GM12878 (cell line): Measurements from ENCODE around the gene MRPL57. TPM values are rescaled to one million over a fixed set of nuclear protein-coding genes. Genes with fewer than 3 reads are reported as not detected.
"Not testable (repeated sequence)": the region's sequence is repeated elsewhere in the genome, so short reads cannot be mapped to it uniquely, and the experiment has no call there.

Source experiments
- ATAC-seq: fragments of 200-7000 bp; cut with Tn5 transposase; 3 replicates; pipeline ENCODE4 v1.9.1; 2020; ENCODE audit warnings: mild to moderate bottlenecking, moderate library complexity
- BruUV-seq: library from RNA; stranded (reverse); fragments of 400-500 nt; replicated peaks from 2 replicates; lab custom pipeline; 2021; lab: Mats Ljungman, UMichigan
- CTCF ChIA-PET: fragments of 300-600 bp; sonication (Branson Sonifier 250); formaldehyde crosslinking; extraction: SDS; loops from one replicate; lab custom pipeline; 2021; ENCODE audit warnings: inconsistent platforms; lab: Yijun Ruan, JAX
- POLR2A ChIA-PET: fragments of 350-600 bp; formaldehyde crosslinking; extraction: SDS; loops from one replicate; lab custom pipeline; 2021; ENCODE audit warnings: inconsistent platforms; lab: Charles Lee
- RAD21 ChIA-PET: fragments of 300-600 bp; sonication (Branson Sonifier 250); formaldehyde crosslinking; loops from one replicate; lab custom pipeline; 2023; ENCODE audit warnings: antibody characterized with exemption; ENCODE audit not compliant: unreplicated experiment; lab: Charles Lee
- SMC1A ChIA-PET: fragments of 300-600 bp; sonication (Branson Sonifier 250); formaldehyde crosslinking; loops from one replicate; lab custom pipeline; 2023; ENCODE audit not compliant: unreplicated experiment, uncharacterized antibody; lab: Charles Lee
- DNase-seq: peaks from one replicate; pipeline ENCODE4 v3.0.0-alpha.2; 2011; ENCODE audit warnings: low read depth, low spot score
- FAIRE-seq: peaks from 3 replicates; lab custom pipeline; 2011; peaks lifted over from hg19 to GRCh38; lab: Jason Lieb, UNC
- H2AFZ ChIP-seq: 2 replicates; pipeline ENCODE4 v1.6.0; 2011; ENCODE audit warnings: low read depth, low read length, control low read depth; ENCODE audit not compliant: control insufficient read depth
- H3K27ac ChIP-seq: 2 replicates; pipeline ENCODE4 v1.5.1; 2011; ENCODE audit warnings: control low read depth; ENCODE audit not compliant: control insufficient read depth, insufficient read depth
- H3K27me3 ChIP-seq, 2 experiments: replicated peaks in 1 of 2; 2 replicates each; pipeline versions ENCODE4 v1.6.0 to v1.6.1; 2011; ENCODE audit warnings: low read length in 1 of 2; ENCODE audit not compliant: control insufficient read depth in 2 of 2, insufficient read depth in 2 of 2
- H3K36me3 ChIP-seq, 2 experiments: 2 replicates each; pipeline ENCODE4 v1.5.1; 2011; ENCODE audit warnings: low read length in 1 of 2; ENCODE audit not compliant: control insufficient read depth in 2 of 2, insufficient read depth in 2 of 2
- H3K4me1 ChIP-seq: 2 replicates; pipeline ENCODE4 v1.6.1; 2011; ENCODE audit warnings: mild to moderate bottlenecking, low read length, moderate library complexity, mixed read lengths; ENCODE audit not compliant: control insufficient read depth, insufficient read depth
- H3K4me2 ChIP-seq: 2 replicates; pipeline ENCODE4 v1.6.0; 2011; ENCODE audit warnings: control low read depth; ENCODE audit not compliant: control insufficient read depth, insufficient read depth
- H3K4me3 ChIP-seq: fragments of 200-600 bp; sonication (generic); 2 replicates; pipeline ENCODE4 v1.5.1; 2016
- H3K79me2 ChIP-seq: 2 replicates; pipeline ENCODE4 v1.6.0; 2011; ENCODE audit warnings: low read length; ENCODE audit not compliant: control insufficient read depth, insufficient read depth
- H3K9ac ChIP-seq: 2 replicates; pipeline ENCODE4 v1.8.0; 2011; ENCODE audit warnings: low read length, control low read depth, mixed read lengths; ENCODE audit not compliant: control insufficient read depth, insufficient read depth
- H3K9me3 ChIP-seq: replicated peaks from 3 replicates; pipeline ENCODE4 v1.5.1; 2011; ENCODE audit warnings: mild to moderate bottlenecking, low read length; ENCODE audit not compliant: control insufficient read depth, insufficient read depth
- H4K20me1 ChIP-seq: 2 replicates; pipeline ENCODE4 v1.6.0; 2011; ENCODE audit not compliant: control insufficient read depth, insufficient read depth
- WGBS: methylation state at CpG from one replicate; pipeline ENCODE4 v1.1.6; 2016; ENCODE audit warnings: low lambda C conversion rate; ENCODE audit not compliant: insufficient replicate concordance, insufficient coverage; ENCODE audit errors: missing lambda C conversion rate; 5-methylcytosine and 5-hydroxymethylcytosine counted together
- in situ Hi-C: fragments of 300-500 bp; cut with MboI; formaldehyde crosslinking; loops from 9 replicates; pipeline ENCODE4 v1.14.3; 2018; ENCODE audit warnings: mixed read lengths
- intact Hi-C: fragments of 100-400 bp; cut with micrococcal nuclease; formaldehyde crosslinking; loops from one replicate; pipeline ENCODE4 v1.14.2; 2022; ENCODE audit not compliant: unreplicated experiment
- polyA plus RNA-seq, 11 experiments: library from polyadenylated mRNA; depleted of rRNA in 4 of 11; unstranded in 6 of 11; stranded (reverse) in 5 of 11; fragments of >200 nt; fragmentation: Nextera tagmentation in 4 of 11; fragmentation: Illumina TruSeq in 1 of 11; extraction: Ambion mirVana in 4 of 11; extraction: Trizol in 1 of 11; gene quantifications; 1 replicate in 1 of 11; 2 replicates in 10 of 11; pipeline versions ENCODE4 v1.2.1 to v1.2.3, GENCODE V29; 2011 to 2016; ENCODE audit warnings: inconsistent platforms in 2 of 11, missing spikeins in 2 of 11, low read depth in 1 of 11
- total RNA-seq, 4 experiments: library from RNA; depleted of rRNA in 3 of 4; stranded (reverse); fragments of >200 nt in 3 of 4; fragmentation: Illumina TruSeq in 1 of 4; extraction: Trizol in 1 of 4; gene quantifications; 2 replicates each; pipeline versions ENCODE4 v1.2.1 to v1.2.3, GENCODE V29; 2013 to 2021

The MRPL57 gene
- total and polyA plus RNA-seq, 10 of the 15 experiments (the other 5 are each of a cell fraction or from before 2014, with no cell fraction given), result 10.5 to 90.6 (median 25.9) TPM

- DNase-seq, H3K36me3 ChIP-seq, H3K9ac ChIP-seq, H3K27ac ChIP-seq, BruUV-seq, RAD21 ChIA-PET, H3K79me2 ChIP-seq, H2AFZ ChIP-seq, H3K4me2 ChIP-seq, H3K27me3 ChIP-seq, H3K4me1 ChIP-seq, H3K9me3 ChIP-seq, POLR2A ChIA-PET, H4K20me1 ChIP-seq, ATAC-seq, intact Hi-C loops, SMC1A ChIA-PET, H3K4me3 ChIP-seq, CTCF ChIA-PET, FAIRE-seq, in situ Hi-C loops: not testable (repeated sequence)
- 73% methylated on average over 9 of the region's 9 CpGs for WGBS
Observed at GRCh38 chr13:21197606-21198225, 21.3 kb downstream of the MRPL57 start.

GRCh38 chr13:21198391-21198790 is 21.9 kb downstream of the MRPL57 start:
- H3K4me2 ChIP-seq, H3K4me3 ChIP-seq, H4K20me1 ChIP-seq, in situ Hi-C loops, POLR2A ChIA-PET, H3K4me1 ChIP-seq, CTCF ChIA-PET, H3K79me2 ChIP-seq, BruUV-seq, ATAC-seq, RAD21 ChIA-PET, FAIRE-seq, SMC1A ChIA-PET, H3K9me3 ChIP-seq, H3K27ac ChIP-seq, DNase-seq, H3K9ac ChIP-seq, intact Hi-C loops, H2AFZ ChIP-seq, H3K27me3 ChIP-seq, H3K36me3 ChIP-seq: not testable (repeated sequence)
- 29% methylated on average over 3 of the region's 4 CpGs for WGBS

GRCh38 chr13:21201456-21202190 is 25.2 kb downstream of the MRPL57 start:
- H3K36me3 ChIP-seq, in situ Hi-C loops, SMC1A ChIA-PET, H3K9ac ChIP-seq, H3K9me3 ChIP-seq, intact Hi-C loops, H3K4me3 ChIP-seq, H2AFZ ChIP-seq, H3K4me1 ChIP-seq, ATAC-seq, H3K4me2 ChIP-seq, DNase-seq, FAIRE-seq, H4K20me1 ChIP-seq, POLR2A ChIA-PET, BruUV-seq, H3K27me3 ChIP-seq, CTCF ChIA-PET, H3K79me2 ChIP-seq, RAD21 ChIA-PET, H3K27ac ChIP-seq: not testable (repeated sequence)
